Endometrial microvascular endothelial cells (primary cell): ENCODE data around the gene DCAF8. TPM values are rescaled to one million over a fixed set of nuclear protein-coding genes. Genes with fewer than 3 reads are reported as not detected.

Experiments
- total RNA-seq: library from RNA; depleted of rRNA; stranded (reverse); fragments of >200 nt; gene quantifications from one replicate; pipeline ENCODE4 v1.2.3, GENCODE V29; 2015; ENCODE audit errors: inconsistent ontology term

The DCAF8 gene
- total RNA-seq, 1 donor from 2014 or later: 64.8 TPM

Other genes starting within 250 kb of the DCAF8 start
- gene PIGM, start 230.6 kb downstream of the DCAF8 start, total RNA-seq: 3.8 TPM
- gene KCNJ10, start 192.4 kb downstream of the DCAF8 start, total RNA-seq: not detected
- gene KCNJ9, start 181.0 kb downstream of the DCAF8 start, total RNA-seq: not detected
- 6.0 TPM for gene IGSF8, start 163.9 kb downstream of the DCAF8 start, total RNA-seq
- gene ATP1A2, start 146.8 kb downstream of the DCAF8 start, total RNA-seq: not detected
- gene ATP1A4, start 110.9 kb downstream of the DCAF8 start, total RNA-seq: not detected
- gene CASQ1, start 72.0 kb downstream of the DCAF8 start, total RNA-seq: 0.09 TPM
- gene PEA15, start 57.2 kb downstream of the DCAF8 start, total RNA-seq: 112 TPM
- gene PEX19, start 22.6 kb upstream of the DCAF8 start, total RNA-seq: 75.4 TPM
- 163 TPM for gene COPA, start 80.7 kb upstream of the DCAF8 start, total RNA-seq
- 105 TPM for gene NCSTN, start 80.8 kb upstream of the DCAF8 start, total RNA-seq
- not detected for gene NHLH1, start 104.5 kb upstream of the DCAF8 start, total RNA-seq
- gene VANGL2, start 138.0 kb upstream of the DCAF8 start, total RNA-seq: not detected